HG03039 (cell line): ENCODE results near the gene STXBP4.

Experiments used
- ATAC-seq: cut with Tn5 transposase; IDR thresholded peaks from one replicate; pipeline ENCODE4 v1.9.1; 2021; ENCODE audit warnings: mild to moderate bottlenecking, moderate library complexity; ENCODE audit not compliant: unreplicated experiment

STXBP4 gene

DNA sequence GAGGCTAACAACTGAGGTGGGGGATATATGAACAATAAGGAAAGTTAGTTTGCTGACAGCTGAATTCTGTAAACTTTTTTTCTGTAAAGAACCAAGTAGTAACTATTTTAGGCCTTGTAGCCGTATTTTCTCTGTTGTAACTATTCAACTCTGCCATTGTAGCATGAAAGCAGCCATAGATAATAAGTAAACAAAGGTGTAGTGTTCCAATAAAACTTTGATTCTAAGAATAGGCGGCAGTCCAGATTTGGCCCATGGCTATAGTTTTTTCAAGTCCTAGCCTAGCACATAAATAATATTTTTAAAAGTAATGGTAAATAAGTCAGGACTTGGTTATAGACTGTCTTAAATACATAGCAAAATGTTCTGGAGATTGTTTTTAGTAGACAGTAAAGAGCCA is 142.0 kb downstream of the STXBP4 start:
- no peak for ATAC-seq

DNA sequence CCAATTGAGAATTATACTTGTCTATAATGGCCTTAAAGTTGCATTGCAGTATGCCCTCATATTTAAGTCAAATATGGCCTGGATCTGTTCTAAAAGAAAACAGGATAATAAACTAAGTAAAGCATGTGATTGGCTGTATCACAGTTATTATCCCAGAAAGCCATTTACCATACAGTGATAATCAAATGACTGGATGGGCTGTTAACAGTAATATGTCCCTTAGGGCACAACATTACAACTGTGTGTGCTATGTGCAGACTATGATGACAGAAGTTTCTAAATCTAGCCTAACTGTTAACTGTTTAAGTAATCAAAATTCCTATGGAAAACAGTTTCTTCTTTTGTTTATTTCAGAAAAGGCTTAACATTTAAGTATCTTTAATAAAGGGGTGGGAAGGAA is 145.7 kb downstream of the STXBP4 start:
- no peak for ATAC-seq

DNA sequence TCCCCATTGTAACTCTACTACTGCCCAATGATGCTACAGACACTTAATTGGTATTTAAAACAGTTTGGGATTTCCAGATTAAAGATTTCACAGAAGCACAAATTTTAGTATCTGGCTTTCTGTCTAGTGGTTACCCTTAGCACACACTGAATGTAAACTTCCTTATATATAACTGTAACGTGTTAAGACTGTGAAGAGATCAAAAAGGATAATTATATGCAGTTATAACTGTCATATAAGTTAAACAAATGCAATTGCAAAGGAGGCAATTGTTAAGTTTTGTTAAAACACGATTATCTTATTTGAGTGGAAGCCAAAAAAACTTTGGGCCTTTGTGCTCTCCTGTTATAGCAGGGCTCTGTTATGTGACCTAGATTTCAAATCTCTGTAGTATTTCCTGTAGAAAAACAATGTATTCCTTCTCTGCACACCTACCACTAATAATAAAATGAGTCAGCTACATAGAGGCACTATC is 147.9 kb downstream of the STXBP4 start:
- no peak for ATAC-seq

DNA sequence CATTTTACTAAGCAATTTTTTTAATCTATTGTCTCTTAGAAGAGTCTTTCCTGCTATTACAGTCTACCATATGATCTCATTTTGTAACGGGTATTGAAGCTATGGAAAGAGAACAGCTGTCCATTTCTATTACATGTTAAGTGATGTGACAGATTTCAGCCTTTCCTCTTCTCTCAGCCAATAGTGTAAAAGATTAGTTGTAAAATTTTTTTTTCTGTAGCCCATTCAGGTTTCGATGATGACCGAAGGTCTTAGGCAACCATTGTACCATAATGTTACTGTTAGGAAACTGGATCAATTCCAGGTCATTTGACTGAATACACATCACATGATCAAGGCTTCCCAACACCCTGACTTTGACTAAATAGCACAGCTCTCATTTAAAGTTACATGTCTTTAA is 148.6 kb downstream of the STXBP4 start:
- ATAC-seq = no peak

DNA sequence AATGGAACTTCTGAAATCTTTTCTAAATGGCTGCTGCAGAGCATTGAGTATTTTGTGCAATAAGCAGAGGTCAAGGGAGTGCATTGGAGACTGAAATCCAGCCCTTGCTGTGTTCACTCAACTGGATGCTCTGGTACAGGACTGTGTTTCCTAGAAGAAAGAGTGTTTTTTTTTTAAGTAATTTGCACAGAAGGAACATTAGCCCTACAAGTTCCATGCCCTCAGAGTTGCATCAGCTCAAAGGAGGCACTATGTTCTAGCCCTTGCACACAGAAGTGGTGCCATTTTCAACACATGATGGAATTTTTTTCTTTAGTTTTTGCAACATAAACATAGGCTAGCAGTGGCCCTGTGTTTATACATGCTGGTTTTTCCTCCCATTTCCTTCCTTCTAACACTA is 152.1 kb downstream of the STXBP4 start:
- ATAC-seq = no peak

DNA sequence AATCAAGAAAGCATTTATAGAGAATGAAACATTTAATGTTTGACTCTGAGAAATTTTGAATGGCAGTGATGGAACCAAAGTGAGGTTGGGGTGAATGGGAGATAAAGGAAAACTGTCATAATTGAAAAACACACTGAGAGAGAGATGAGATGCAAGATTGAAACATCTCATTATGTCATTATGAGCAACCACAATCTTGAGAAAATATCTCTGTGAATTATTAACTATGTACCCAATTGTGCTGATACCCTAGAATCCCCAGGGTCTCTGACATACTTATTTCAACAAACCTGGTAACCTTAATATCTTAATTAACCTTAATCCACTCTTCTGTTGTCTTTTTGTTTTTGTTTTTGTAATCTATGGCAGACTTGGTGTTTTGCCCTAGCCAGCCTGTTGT is 152.7 kb downstream of the STXBP4 start:
- no peak for ATAC-seq

DNA sequence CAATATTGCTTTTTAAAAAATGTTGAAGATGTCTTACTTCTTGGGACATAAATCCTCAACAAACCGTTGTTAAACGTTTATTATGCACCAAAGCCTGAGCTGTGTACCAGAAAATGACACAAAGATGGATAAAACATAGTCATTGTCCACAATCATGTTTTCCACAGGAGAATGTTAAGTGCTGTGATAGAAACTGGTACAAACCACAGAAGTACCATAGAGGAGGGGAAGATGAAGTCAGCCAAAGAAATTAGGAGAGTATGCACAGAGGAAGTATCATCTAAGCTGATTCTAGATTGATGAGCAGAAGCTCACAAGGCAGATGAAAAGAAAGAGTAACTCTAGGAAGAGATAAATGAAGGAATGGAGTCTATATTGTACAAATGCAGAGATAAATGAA is 153.5 kb downstream of the STXBP4 start:
- ATAC-seq = no peak

DNA sequence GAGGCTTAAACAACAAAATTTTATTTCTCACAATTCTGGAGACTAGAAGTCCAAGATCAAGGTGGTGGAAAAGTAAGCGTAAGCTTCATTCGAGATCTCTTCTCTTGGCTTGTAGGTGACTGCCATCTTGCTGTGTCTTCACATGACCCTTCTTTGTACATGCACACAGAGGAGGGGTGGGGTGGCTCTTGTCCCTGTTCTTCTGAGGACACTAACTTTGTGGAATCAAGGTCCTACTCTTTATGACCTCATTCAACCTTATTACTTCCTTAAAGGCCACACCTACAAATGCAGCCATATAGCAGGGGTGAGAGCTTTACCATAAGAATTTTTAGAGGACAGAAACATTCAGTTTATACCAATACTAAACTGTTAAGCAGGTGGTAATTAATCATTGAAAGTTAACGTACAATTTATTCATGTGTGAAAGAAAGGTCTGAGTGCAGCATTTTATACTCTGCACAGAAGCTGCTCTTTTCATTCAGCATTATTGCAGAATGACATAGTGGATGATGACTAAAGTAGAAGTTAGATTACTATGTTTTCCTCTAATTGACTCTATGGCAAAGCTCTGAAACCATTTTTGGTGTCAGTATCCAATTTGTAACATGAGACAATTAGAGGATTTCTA is 156.3 kb downstream of the STXBP4 start:
- ATAC-seq = no peak

DNA sequence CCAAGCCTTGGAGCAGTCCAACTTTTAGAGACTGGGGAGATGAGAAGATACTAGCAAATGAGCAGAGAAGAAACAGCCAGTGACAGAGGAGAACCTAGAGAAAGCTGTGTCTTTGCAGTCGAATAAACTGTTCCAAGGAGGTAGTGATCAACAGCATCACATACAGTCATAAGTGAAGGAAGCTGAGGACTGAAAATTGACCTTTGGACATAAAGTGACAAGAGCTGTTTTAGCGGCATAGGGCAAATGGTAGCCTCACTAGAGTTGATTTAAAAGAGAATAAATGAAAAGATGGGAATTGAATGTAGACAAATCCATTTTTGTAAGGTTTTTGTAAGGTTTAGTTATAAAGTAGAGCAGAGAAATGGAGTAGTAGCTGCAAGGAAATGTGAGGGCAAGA is 165.0 kb downstream of the STXBP4 start:
- no peak for ATAC-seq

DNA sequence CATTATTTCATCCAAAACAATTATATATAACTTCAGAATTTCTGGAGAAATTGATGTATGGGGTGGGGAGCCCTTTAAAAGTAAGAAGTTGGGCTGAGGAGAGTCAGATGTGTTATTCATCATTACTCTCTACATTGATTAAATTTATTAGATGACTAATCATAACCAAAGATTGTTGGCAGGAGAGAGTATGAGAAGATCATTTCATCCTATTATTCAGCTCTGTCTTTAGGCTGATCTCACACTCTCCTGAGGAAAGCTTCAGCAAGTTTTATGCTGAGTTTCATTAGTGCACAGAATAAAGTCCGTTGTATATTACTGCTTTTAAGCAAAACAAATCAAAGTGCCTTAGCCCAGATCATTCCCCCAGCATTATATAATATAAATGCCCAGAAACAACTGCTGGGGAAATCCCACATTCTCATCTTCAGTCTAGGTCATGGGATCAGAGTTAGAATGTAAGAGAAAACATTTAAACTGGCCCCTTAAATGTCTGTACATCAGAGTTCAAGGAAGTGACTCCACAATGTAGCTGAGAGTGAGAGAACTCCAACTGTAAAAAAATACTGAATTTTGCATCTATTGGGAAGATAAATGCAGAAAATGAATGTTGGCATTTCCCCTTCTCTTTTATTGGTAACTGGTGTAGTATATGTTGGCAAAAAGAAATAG is 166.1 kb downstream of the STXBP4 start:
- ATAC-seq = no peak

DNA sequence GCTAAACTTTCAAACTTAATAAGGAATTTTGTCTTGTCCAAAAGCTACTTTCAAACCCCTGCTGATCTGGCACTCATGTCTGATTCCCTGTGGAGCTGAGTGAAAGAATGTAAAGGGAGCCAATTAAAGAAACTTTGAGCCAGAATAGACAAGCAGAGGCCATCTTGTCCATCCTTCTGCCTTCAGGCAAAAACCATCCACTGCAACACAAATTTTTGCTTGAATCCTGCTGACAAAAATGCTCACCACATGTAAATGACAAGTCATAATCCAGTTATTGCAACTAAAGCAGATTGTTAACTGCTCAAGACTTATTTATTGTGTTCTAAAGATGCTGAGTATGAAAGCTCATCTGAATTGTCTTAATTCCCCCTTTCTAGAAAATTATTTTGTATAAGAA is 172.2 kb downstream of the STXBP4 start:
- ATAC-seq = no peak

DNA sequence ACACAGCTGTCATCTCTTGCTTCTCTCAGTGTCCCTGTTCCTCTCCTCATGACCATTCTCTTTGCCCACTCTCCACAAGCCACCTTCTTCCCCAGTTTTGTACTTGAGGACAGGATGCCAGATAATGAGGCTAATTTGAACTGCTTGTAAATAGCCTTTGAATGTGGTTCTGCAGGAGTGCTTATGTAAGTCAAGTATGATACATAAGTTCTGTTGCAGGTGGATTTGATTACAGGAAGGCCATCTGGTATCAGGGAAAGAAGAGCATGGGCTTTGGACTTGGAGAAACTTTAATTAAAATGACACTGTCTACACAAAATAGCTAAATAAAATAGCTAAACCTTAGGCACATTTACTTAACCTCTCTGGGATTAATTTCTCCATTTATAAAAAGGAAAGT is 176.0 kb downstream of the STXBP4 start:
- no peak for ATAC-seq

DNA sequence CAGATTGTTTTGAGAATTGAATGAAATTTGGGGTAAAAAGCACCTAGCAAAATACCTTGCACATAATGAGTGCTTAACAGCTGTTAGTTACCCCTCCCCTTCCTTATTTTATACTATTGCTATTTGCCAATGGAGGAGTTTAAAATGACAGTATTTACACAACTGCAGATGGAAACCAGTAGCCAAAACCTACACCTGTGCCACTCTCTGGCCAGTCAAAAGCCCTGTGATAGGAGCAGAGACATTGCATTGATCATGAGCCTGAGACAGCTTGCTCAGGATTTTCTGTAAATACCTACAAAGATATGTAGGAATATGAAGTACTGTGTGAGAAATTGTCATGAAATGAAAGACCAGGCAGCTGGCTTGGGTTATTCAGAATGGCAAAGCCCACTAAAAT is 180.9 kb downstream of the STXBP4 start:
- no peak for ATAC-seq

DNA sequence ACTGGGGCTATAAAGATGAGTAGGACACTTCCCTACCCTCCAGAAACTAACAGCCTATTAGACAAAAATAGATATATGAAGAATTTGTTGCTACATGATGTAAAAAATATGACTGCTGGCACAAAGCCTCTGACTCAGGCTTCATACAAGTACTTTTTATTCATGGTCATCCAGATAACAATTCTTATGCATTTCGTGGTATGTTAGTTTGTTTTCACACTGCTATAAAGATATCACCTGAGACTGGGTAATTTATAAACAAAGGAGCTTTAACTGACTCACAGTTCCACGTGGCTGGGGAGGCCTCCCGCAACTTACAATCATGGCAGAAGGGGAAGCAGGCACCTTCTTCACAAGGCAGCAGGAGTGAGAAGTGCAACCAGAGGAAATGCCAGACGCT is 183.7 kb downstream of the STXBP4 start:
- no peak for ATAC-seq

DNA sequence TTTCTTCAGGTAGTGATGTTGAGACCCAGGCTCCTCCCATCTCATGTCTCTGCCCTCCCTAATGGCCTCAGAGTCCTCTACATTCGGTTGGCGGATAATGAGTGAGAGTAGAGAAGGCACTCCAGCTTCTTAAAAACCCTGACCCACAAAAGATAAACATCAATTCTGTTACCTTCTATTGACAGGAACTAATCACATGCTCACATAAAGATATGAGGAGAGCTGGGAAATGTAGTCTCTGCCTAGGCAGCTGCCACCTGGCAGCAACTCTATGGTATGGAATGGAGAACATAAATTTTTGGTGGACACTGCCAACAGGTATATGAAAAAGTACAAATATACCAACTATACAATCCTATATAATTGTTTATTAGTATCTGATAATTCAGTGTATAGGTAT is 185.5 kb downstream of the STXBP4 start:
- ATAC-seq = no peak

DNA sequence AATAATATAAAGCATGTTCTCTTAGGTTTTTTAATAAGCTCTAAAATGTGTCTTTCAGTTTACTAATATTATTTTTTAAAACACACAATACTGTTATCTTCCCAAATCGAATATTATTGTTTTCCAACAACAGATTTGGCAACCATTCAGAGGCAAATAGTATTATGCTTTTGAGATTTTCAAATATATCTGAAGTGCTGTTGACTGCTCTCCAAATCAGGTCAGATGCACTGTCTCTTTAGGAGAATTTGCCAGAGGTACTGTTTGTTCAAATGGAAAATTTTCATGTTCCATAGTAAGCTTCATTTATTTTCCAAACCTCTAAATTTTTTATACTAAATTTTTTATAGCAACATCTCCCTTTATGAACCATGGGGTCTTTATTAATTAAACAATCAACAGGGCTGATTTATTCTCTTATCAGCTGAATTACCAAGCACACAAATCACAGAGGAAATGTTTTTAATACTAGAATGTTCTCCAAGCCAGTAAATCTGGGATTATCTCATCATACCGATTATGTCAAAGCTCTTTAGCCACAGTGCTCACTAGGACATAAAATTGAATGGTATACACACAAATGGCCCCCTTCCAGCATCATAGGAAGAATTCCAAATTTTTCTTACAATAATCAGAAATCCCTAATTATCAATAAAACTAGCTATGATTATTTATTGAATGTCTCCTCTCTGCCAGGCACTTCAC is 187.4 kb downstream of the STXBP4 start:
- no peak for ATAC-seq

DNA sequence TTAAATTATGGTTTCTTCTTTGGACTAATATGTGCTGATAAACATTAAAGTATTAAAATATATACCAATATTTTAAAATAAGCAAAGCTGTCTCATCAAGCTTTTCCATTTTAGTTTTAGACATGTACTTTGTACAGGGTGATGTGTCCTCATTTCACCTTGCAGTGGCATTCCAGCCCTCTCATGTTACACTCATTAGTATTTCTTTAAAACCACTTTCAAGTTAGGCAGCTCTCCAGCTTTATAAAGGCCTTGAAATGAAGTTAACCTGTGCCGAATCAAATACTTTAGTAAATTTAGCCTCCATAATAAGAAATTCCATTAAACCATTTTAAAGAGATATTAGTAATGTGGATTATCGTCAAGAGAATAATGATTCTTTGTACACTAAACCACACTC is 188.6 kb downstream of the STXBP4 start:
- no peak for ATAC-seq

DNA sequence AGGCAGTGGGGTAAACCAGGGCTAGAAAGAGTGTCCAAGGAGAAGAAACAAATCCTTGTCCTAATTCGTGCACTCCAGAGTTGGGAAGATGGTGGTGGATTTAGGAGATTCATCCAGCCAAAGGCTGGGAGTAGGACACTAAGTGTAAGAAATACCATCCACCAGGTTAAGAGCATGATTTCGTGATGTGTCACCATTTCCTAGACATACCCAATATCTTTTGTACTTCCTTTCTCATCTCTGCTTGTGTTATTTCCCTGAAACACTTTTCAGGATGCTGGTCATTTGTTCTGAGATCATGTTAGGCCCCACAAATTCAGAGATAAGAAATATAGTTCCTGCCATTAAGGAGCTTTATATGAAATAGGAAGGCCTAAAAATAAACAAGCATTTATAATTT is 189.9 kb downstream of the STXBP4 start:
- no peak for ATAC-seq

DNA sequence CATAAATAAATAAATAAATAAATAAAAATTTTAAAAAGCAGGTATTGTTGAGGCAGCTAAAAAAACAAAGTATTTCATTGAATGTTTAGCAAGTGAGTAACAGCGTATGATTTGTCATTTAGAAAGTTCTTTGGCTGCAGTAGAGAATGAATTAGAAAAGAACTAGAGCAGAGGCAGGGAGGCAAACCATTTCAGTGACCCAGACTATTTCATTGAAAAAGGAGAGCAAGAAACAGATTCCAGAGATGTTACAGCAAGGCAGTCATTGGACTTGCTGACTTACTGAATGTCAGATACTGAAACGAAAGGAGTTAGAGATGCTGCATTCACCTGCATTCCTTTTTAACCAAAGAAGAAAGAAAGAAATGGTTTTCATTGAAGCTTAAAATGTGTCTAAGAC is 190.7 kb downstream of the STXBP4 start:
- ATAC-seq = no peak

DNA sequence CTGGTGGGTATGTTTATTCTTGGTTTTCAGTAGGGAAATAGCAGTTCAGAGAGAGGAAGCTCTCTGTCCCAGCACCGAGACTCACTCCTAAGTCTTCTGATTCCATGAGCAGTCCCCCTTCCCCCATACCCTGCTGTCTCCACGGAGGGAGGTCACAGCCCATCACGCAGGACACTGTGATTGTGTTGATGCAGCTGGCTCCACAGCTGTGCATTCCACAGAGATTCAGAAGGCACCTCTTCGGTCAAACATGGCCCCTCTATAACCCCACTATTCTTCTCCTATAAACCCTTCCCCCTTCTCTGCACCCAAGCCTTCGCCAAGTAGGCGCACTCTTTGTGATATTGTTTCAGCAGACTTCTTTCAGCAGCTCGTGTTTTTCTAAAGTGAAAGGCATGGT is 191.9 kb downstream of the STXBP4 start:
- no peak for ATAC-seq

DNA sequence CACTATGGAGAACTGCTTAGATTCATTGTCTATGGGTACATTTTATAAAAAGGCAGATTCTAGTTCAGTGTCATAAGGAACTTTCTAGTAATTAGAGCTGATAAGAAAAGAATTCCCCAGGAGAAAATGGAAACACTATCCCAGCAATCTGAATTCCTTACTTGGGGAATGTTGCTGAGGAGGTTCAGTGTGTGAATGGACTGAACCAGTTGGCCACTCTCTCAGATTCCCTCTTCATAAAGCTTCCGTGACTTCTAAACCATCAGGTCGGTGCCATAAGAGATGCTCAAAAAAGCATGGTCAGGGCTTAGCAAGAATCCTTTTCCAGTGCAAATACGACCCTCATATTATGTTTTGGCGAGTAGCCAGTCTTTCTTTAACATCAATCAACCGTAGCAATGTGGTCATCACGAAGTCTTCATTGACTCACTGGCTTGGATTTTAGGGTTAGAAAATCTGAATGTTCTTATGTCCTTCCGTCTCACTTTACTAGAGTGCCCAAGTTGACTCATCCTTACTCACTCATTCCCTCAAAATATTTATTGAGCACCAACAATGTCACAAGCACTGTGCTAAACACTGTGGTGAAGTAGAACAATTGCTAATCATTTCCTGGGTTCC is 193.5 kb downstream of the STXBP4 start:
- no peak for ATAC-seq

DNA sequence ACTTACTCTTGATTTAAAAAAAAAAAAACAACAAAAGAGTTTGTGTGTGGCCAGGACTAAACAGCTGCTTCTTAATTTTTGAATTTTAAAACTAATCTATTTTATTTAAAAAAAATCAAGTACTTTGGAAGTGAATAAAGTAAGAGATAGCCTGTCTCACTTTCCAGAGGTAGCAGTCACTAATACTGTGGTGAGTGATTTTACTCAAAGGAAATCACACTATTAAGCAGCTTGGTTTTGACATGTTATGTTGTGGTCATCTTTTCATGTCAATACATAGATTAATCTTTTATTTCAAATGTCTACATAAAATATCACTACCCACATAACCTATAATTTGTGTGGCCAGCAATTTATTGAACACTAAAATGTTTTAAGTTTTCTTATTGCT is 194.0 kb downstream of the STXBP4 start:
- no peak for ATAC-seq
